ENCODE results near the gene NRF1. TPM values are rescaled to one million over a fixed set of nuclear protein-coding genes. Genes with fewer than 3 reads are reported as not detected.

The NRF1 gene
- total RNA-seq, 1 experiment from 2014 or later, result 13.9 TPM

GRCh38 chr7:129801882-129802281, 190.4 kb downstream of the NRF1 start:
- DNase-seq (ENCODE audit: low spot score), result no peak

DNA sequence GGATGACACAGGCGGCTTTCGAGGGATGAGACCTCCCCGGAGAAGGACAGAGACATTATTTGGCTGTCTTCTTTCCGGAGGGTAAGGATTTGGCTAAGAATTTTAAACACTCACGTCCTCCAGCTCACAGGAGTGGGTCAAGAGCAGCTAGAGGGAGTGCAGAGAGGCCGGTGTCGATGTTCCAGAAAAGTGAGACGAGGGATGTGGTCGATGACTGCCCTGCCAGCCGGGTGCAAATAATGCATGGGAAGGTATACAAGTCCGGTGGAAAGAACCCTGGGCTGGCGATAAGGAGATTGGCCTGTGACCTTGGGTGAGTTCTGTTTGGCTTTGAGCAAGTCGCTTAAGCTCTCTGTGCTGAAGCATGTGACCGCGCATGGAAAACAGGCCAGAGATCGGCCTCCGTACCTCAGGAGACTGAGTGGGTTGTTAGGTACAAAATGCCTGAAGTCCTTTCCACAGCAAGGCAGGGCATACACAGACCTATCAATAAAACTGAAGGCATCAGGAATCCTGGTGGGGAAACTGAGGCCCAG, 192.1 kb downstream of the NRF1 start:
- no peak for DNase-seq (ENCODE audit: low spot score)

DNA sequence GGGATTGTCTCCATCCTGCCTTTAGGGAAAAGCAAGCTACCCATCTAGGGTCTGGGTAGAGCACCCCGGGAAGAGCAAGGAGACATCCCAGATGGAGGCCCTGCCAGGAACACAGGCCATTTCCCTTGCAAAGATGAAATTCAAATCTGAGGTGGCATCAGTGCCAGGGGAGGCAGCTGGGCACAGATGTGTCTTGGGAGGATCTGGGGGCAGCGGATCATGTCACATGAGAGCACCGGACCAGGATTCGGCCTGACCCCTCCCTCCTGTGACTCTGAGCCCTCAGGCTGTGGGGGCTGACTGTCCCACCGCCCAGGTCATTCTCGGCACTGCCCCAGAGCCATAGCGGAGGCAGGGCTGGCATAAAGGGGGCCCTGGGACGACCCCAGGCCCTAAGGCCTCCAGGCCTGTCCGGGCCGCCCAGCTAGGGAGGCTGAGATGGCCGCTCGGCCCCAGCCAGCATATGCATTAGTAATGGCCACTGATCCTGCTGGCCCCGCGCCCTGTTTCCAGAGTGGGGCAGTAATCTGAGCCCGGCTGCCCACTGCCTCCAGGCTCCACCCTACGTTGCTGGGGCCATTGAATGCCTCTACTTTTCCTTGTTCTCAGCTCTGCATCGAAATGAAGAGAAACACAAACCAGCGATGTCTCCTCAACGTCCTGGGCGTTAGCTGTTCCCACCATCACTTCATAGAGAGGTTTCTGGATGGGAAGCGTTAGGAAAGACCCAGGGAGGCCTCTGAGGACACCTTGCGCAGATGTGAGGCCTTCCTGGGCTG, 192.8 kb downstream of the NRF1 start:
- DNase-seq (ENCODE audit: low spot score), result no peak

DNA sequence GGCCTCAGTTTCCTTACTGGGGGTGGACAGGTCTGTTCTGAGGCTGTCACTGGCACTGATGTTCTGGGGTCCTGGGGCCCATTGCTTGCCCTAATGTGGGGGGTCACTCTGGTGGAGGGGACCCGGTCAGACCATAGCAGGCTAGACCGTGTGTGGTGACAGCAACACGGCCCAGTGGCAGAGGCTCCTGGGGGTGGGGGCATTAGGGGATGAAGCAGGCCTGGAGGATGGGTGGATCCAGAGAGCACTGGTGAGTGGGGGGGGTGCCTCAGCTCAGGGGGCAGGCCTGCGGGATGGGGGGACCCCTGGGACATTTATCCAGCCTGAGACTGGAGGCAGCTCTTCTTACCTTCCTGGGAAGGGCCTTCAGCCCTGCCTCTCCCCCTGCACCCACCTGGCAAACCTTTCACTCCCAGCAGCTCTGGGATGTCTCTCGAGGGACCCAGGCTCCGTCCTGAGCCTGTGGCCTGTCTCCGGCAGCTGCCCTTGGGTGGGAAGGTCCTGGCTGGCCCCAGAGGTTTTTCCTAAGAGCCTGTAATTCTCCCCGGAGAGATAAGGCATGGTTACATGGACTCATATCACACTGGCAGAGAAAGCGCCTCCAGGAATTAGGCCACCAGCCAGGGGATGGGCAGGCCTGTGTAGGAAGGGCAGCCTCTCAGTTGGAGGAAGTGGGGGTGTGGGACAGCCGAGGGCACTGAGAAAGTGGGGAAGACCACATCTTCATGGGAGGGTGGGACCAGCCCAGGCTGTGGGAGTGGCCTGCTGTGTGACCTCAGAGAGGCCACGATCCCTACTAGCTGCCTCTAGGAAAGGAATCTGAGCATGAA, 193.6 kb downstream of the NRF1 start:
- no peak for DNase-seq (ENCODE audit: low spot score)

Other genes starting within 250 kb of the NRF1 start
- 2.2 and 3.7 TPM in 2 replicates for gene STRIP2, start 177.3 kb upstream of the NRF1 start, total RNA-seq (2014; rRNA removed; shearing (Covaris generic))
- gene SMKR1, start 109.2 kb upstream of the NRF1 start, total RNA-seq (2014; rRNA removed; shearing (Covaris generic)), result 0.25 and 1.0 TPM in 2 replicates

All from H4 (cell line).